ENCODE measurements around the gene RAB35. TPM values are rescaled to one million over a fixed set of nuclear protein-coding genes. Genes with fewer than 3 reads are reported as not detected.
"Not testable (repeated sequence)": the region's sequence is repeated elsewhere in the genome, so short reads cannot be mapped to it uniquely, and the experiment has no call there.

The RAB35 gene
- total RNA-seq, 1 experiment from 2014 or later, result 62.0 TPM

- H3K27me3 ChIP-seq (ENCODE audit: control insufficient read depth, insufficient read depth, low read length), result no peaks in the 10 kb centered on the region
- BruUV-seq (replicated peaks), result no TSS peak
- ATAC-seq, result no peak
- no peak overlapping the region for H3K4me3 ChIP-seq (ENCODE audit: low read depth in 2 of 2, low read length in 2 of 2)
- in situ Hi-C loops (cut with HindIII; ENCODE audit: low pct_unique_long_range_greater_than_20kb, low sequenced_read_pairs) (no loop called here), intact Hi-C loops (cut with micrococcal nuclease; ENCODE audit: unreplicated experiment) (no loop called here)
- H3K4me1 ChIP-seq (ENCODE audit: control insufficient read depth, insufficient read depth, low read length), result no peaks in the 10 kb centered on the region
- POLR2A ChIA-PET, result interaction anchor here (0.6 to 0.7 kb wide), 3 partner anchors 125 to 244 kb away, joined by 3 to 14 read pairs (median 3); no protein-coding TSS in a partner anchor
- no peak for TF ChIP-seq SIN3A (IDR thresholded peaks at IDR 0.05; ENCODE audit: borderline replicate concordance, insufficient read depth, low read depth, low read length)
- no peak for TF ChIP-seq REST (IDR thresholded peaks at IDR 0.05; ENCODE audit: insufficient read depth in 1 of 2, low read depth in 2 of 2, low read length in 1 of 2)
- TF ChIP-seq POLR2AphosphoS5 (IDR thresholded peaks at IDR 0.05; ENCODE audit: low read depth, low read length), result no peak
- no peak for TF ChIP-seq CTCF (IDR thresholded peaks at IDR 0.05)
- no peak for TF ChIP-seq TCF7L2 (IDR thresholded peaks at IDR 0.05; ENCODE audit: low read depth, low read length)
- DNase-seq (ENCODE audit: low read depth, low spot score), result no peak
- H3K36me3 ChIP-seq (ENCODE audit: control insufficient read depth, insufficient read depth, low read length), result no peaks in the 10 kb centered on the region
- H3K9me3 ChIP-seq (ENCODE audit: control insufficient read depth, insufficient read depth, low read depth, low read length), result no peaks in the 10 kb centered on the region
- no peak overlapping the region for H3K27ac ChIP-seq (ENCODE audit: low read length)
- CTCF ChIA-PET, result interaction anchor here (0.7 kb wide), 1 partner anchor 16 kb away, joined by 4 read pairs; no protein-coding TSS in a partner anchor
Measured at GRCh38 chr12:120048263-120048662, 68.3 kb downstream of the RAB35 start.

DNA sequence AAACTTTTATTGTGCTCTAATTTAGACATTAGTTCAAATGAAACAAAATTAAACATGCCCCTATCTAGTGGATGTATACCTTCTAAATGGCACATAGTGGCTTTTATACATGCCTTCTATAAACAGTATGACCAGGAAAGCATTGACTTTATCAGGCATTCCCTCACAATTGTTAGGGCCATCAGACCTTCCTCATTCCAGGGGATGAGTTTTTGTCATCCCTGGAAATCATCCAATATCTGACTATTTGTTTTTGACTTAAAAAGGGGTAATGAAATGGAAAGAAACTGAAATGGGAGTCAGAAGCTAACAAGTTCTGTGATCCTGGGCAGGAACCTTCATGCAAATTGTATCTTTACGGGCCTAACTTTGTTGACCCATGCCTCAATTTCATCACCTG is 69.5 kb downstream of the RAB35 start:
- intact Hi-C loops (cut with micrococcal nuclease; ENCODE audit: unreplicated experiment) (no loop called here), in situ Hi-C loops (cut with HindIII; ENCODE audit: low pct_unique_long_range_greater_than_20kb, low sequenced_read_pairs) (no loop called here)
- H3K4me3 ChIP-seq (ENCODE audit: low read depth in 2 of 2, low read length in 2 of 2), result no peak overlapping the region
- ATAC-seq (no peak), DNase-seq (ENCODE audit: low read depth, low spot score) (no peak)
- H3K4me1 ChIP-seq (ENCODE audit: control insufficient read depth, insufficient read depth, low read length), result no peaks in the 10 kb centered on the region
- no peaks in the 10 kb centered on the region for H3K9me3 ChIP-seq (ENCODE audit: control insufficient read depth, insufficient read depth, low read depth, low read length)
- BruUV-seq (replicated peaks), result no TSS peak
- POLR2A ChIA-PET, result no interaction called here
- no peaks in the 10 kb centered on the region for H3K36me3 ChIP-seq (ENCODE audit: control insufficient read depth, insufficient read depth, low read length)
- TF ChIP-seq POLR2AphosphoS5 (IDR thresholded peaks at IDR 0.05; ENCODE audit: low read depth, low read length) (no peak), SIN3A (IDR thresholded peaks at IDR 0.05; ENCODE audit: borderline replicate concordance, insufficient read depth, low read depth, low read length) (no peak), REST (IDR thresholded peaks at IDR 0.05; ENCODE audit: insufficient read depth in 1 of 2, low read depth in 2 of 2, low read length in 1 of 2) (no peak), TCF7L2 (IDR thresholded peaks at IDR 0.05; ENCODE audit: low read depth, low read length) (no peak), CTCF (IDR thresholded peaks at IDR 0.05) (no peak)
- no peak overlapping the region for H3K27ac ChIP-seq (ENCODE audit: low read length)
- H3K27me3 ChIP-seq (ENCODE audit: control insufficient read depth, insufficient read depth, low read length), result no peaks in the 10 kb centered on the region
- CTCF ChIA-PET, result no interaction called here

- H3K4me1 ChIP-seq (ENCODE audit: control insufficient read depth, insufficient read depth, low read length); CTCF ChIA-PET; H3K36me3 ChIP-seq (ENCODE audit: control insufficient read depth, insufficient read depth, low read length); H3K27me3 ChIP-seq (ENCODE audit: control insufficient read depth, insufficient read depth, low read length); intact Hi-C loops (cut with micrococcal nuclease; ENCODE audit: unreplicated experiment); in situ Hi-C loops (cut with HindIII; ENCODE audit: low pct_unique_long_range_greater_than_20kb, low sequenced_read_pairs); H3K27ac ChIP-seq (ENCODE audit: low read length); ATAC-seq; H3K9me3 ChIP-seq (ENCODE audit: control insufficient read depth, insufficient read depth, low read depth, low read length); DNase-seq (ENCODE audit: low read depth, low spot score); POLR2A ChIA-PET; H3K4me3 ChIP-seq (ENCODE audit: low read depth in 2 of 2, low read length in 2 of 2); BruUV-seq (replicated peaks): not testable (repeated sequence)
Measured at GRCh38 chr12:120045367-120045766, 71.2 kb downstream of the RAB35 start.

Data from Panc1 (cell line).